Bronchus fibroblast of lung (primary cell): Measurements from ENCODE around the gene DCUN1D2. TPM values are rescaled to one million over a fixed set of nuclear protein-coding genes. Genes with fewer than 3 reads are reported as not detected.

Source experiments
- total RNA-seq: library from RNA; depleted of rRNA; stranded (reverse); fragments of >200 nt; gene quantifications from 2 replicates; pipeline ENCODE4 v1.2.3, GENCODE V29; 2015

The DCUN1D2 gene
- total RNA-seq, result 6.2 and 6.7 TPM in 2 replicates

GRCh38 chr13:113490496-113491417 lies at the start of gene DCUN1D2:
Gene DCUN1D2 (minus strand): TSS chr13:113490711. CDS start chr13:113490669, 42 bp downstream.

DNA sequence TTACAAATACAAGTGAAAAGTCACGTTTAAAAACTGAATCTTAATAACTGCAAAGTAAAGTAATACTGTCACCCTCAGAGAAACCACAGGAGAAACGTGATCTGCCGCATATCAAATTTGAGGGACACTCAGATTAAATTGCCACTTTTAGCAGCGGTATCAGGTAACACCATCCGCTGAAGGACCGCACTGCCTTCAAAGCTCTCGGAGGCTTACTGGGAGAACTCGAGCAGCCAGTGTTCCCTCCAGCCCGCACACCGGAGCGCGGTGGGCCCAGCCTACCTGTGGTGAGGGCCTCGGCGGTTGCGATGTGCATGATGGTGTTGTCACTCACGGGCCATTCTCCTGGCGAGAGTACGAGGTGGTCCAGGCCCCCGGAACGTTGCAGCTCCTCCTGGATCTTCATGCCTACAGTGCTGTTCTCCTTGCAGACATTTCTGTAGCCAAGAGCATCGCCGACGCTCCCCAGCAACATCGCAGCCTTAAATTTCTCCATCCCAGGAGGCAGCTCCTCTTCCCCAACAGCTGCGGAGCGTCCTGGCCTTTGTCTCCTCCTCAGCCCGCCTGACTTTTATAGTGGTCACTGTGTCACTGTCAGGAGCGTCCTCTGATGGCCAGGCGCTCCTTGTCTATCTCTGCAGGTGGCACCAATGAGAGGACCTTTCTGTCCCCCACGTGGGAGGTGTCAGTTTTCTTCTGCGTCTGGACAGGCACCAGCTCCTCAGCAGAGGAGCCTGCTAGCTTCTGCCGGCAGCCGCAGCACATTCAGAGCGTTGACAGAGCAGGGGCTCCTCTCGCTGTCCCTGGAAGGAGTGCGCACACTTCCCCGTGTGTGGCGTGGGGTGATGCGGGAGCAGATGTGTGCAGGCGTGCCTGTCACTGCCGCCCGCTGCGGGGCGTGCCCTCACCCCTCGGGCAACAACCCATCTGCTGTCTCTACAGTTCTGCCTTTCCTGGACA lies 37.3 kb downstream of the DCUN1D2 start, which contains the start of gene ADPRHL1:
Gene ADPRHL1 (minus strand): TSS at position 547 of the 960 bp plus-strand sequence. CDS start 51 bp downstream, at position 496.

Other genes starting within 250 kb of the DCUN1D2 start
- gene LAMP1, start 193.5 kb downstream of the DCUN1D2 start, total RNA-seq, result 162 and 188 TPM in 2 replicates
- 0.45 and 0.84 TPM in 2 replicates for gene GRTP1, start 126.6 kb downstream of the DCUN1D2 start, total RNA-seq
- 1.0 and 1.8 TPM in 2 replicates for gene ADPRHL1, start 37.2 kb downstream of the DCUN1D2 start, total RNA-seq
- gene TFDP1, start 94.0 kb upstream of the DCUN1D2 start, total RNA-seq, result 72.8 and 96.7 TPM in 2 replicates
- gene ATP4B, start 167.5 kb upstream of the DCUN1D2 start, total RNA-seq, result not detected in 2 replicates
- gene GRK1, start 176.5 kb upstream of the DCUN1D2 start, total RNA-seq, result not detected in 2 replicates